ENCODE data around the gene ADGRE2. TPM values are rescaled to one million over a fixed set of nuclear protein-coding genes. Genes with fewer than 3 reads are reported as not detected.

The ADGRE2 gene
- total RNA-seq, 3 donors from 2014 or later (not counting 1 experiment from before 2014, with no cell fraction given) = 6.1 to 37.0 (median 20.3) TPM

GRCh38 chr19:14761607-14762006 is 16.8 kb downstream of the ADGRE2 start:
- no peak for DNase-seq
- no peak overlapping the region for H3K27ac ChIP-seq (ENCODE audit: low read length)
- ATAC-seq = no peak
- Mint-ChIP-seq H3K36me3 (no peaks in the 10 kb centered on the region), H3K27ac (no peak overlapping the region), H3K4me1 (no peaks in the 10 kb centered on the region), H3K9me3 (no peaks in the 10 kb centered on the region), H3K4me3 (no peak overlapping the region), H3K27me3 (ENCODE audit: low read depth in 2 of 2) (peaks cover 0 to 7% of the 10 kb centered on the region in 2 donors)
- no peaks in the 10 kb centered on the region for H3K36me3 ChIP-seq (ENCODE audit: control insufficient read depth, insufficient read depth, low read length)
- no peaks in the 10 kb centered on the region for H3K9me3 ChIP-seq (ENCODE audit: control insufficient read depth, insufficient read depth, low read length)
- H3K27me3 ChIP-seq (ENCODE audit: control insufficient read depth, insufficient read depth, low read length) = no peaks in the 10 kb centered on the region
- 73% methylated on average over 5 of the region's 5 CpGs for WGBS (ENCODE audit: insufficient coverage)
- no peaks in the 10 kb centered on the region for H3K4me1 ChIP-seq (ENCODE audit: control insufficient read depth, insufficient read depth, low read length)
- intact Hi-C loops (cut with micrococcal nuclease) = no loop called here
- no peak overlapping the region for H3K4me3 ChIP-seq (ENCODE audit: low read length)
- TF ChIP-seq CTCF (IDR thresholded peaks at IDR 0.05) = no peak

GRCh38 chr19:14758816-14759215 is 19.5 kb downstream of the ADGRE2 start:
- no peaks in the 10 kb centered on the region for H3K36me3 Mint-ChIP-seq
- H3K4me1 ChIP-seq (ENCODE audit: control insufficient read depth, insufficient read depth, low read length) = no peaks in the 10 kb centered on the region
- no peak overlapping the region for H3K27ac ChIP-seq (ENCODE audit: low read length)
- no peaks in the 10 kb centered on the region for H3K27me3 ChIP-seq (ENCODE audit: control insufficient read depth, insufficient read depth, low read length)
- H3K4me1 Mint-ChIP-seq = no peaks in the 10 kb centered on the region
- ATAC-seq = no peak
- no peak for TF ChIP-seq CTCF (IDR thresholded peaks at IDR 0.05)
- no peaks in the 10 kb centered on the region for H3K36me3 ChIP-seq (ENCODE audit: control insufficient read depth, insufficient read depth, low read length)
- intact Hi-C loops (cut with micrococcal nuclease) = no loop called here
- no peak overlapping the region for H3K4me3 ChIP-seq (ENCODE audit: low read length)
- no peak overlapping the region for H3K4me3 Mint-ChIP-seq
- 92% methylated on average over 16 of the region's 16 CpGs for WGBS (ENCODE audit: insufficient coverage)
- no peaks in the 10 kb centered on the region for H3K9me3 ChIP-seq (ENCODE audit: control insufficient read depth, insufficient read depth, low read length)
- no peaks in the 10 kb centered on the region for H3K9me3 Mint-ChIP-seq
- no peak overlapping the region for H3K27ac Mint-ChIP-seq
- no peak for DNase-seq
- peaks cover 0 to under 1% of the 10 kb centered on the region in 2 donors for H3K27me3 Mint-ChIP-seq (ENCODE audit: low read depth in 2 of 2)

GRCh38 chr19:14748601-14749000 is 29.8 kb downstream of the ADGRE2 start:
- no peak for TF ChIP-seq CTCF (IDR thresholded peaks at IDR 0.05)
- Mint-ChIP-seq H3K27ac (no peak overlapping the region), H3K36me3 (no peaks in the 10 kb centered on the region), H3K9me3 (no peaks in the 10 kb centered on the region), H3K4me1 (no peaks in the 10 kb centered on the region), H3K4me3 (no peak overlapping the region), H3K27me3 (ENCODE audit: low read depth in 2 of 2) (no peaks in the 10 kb centered on the region)
- Histone ChIP-seq H3K9me3 (ENCODE audit: control insufficient read depth, insufficient read depth, low read length) (no peaks in the 10 kb centered on the region), H3K27me3 (ENCODE audit: control insufficient read depth, insufficient read depth, low read length) (no peaks in the 10 kb centered on the region), H3K27ac (ENCODE audit: low read length) (no peak overlapping the region), H3K4me1 (ENCODE audit: control insufficient read depth, insufficient read depth, low read length) (no peaks in the 10 kb centered on the region), H3K36me3 (ENCODE audit: control insufficient read depth, insufficient read depth, low read length) (no peaks in the 10 kb centered on the region), H3K4me3 (ENCODE audit: low read length) (no peak overlapping the region)
- 71% methylated on average over 5 of the region's 6 CpGs for WGBS (ENCODE audit: insufficient coverage)
- intact Hi-C loops (cut with micrococcal nuclease) = no loop called here
- DNase-seq (no peak), ATAC-seq (no peak)

GRCh38 chr19:14746886-14747285 is 31.5 kb downstream of the ADGRE2 start:
- Mint-ChIP-seq H3K27me3 (ENCODE audit: low read depth in 2 of 2) (no peaks in the 10 kb centered on the region), H3K27ac (no peak overlapping the region), H3K36me3 (no peaks in the 10 kb centered on the region), H3K9me3 (no peaks in the 10 kb centered on the region), H3K4me3 (no peak overlapping the region), H3K4me1 (no peaks in the 10 kb centered on the region)
- H3K27ac ChIP-seq (ENCODE audit: low read length) = no peak overlapping the region
- DNase-seq (no peak), ATAC-seq (no peak)
- intact Hi-C loops (cut with micrococcal nuclease) = no loop called here
- H3K4me3 ChIP-seq (ENCODE audit: low read length) = no peak overlapping the region
- 100% methylated on average over 2 of the region's 4 CpGs for WGBS (ENCODE audit: insufficient coverage)
- H3K27me3 ChIP-seq (ENCODE audit: control insufficient read depth, insufficient read depth, low read length) = no peaks in the 10 kb centered on the region
- no peaks in the 10 kb centered on the region for H3K4me1 ChIP-seq (ENCODE audit: control insufficient read depth, insufficient read depth, low read length)
- TF ChIP-seq CTCF (IDR thresholded peaks at IDR 0.05) = no peak
- H3K36me3 ChIP-seq (ENCODE audit: control insufficient read depth, insufficient read depth, low read length) = no peaks in the 10 kb centered on the region
- no peaks in the 10 kb centered on the region for H3K9me3 ChIP-seq (ENCODE audit: control insufficient read depth, insufficient read depth, low read length)

Data from natural killer cell (primary cell).